Measurements from ENCODE around the gene ESPN. TPM values are rescaled to one million over a fixed set of nuclear protein-coding genes. Genes with fewer than 3 reads are reported as not detected.
"Not testable (repeated sequence)": the region's sequence is repeated elsewhere in the genome, so short reads cannot be mapped to it uniquely, and the experiment has no call there.

ESPN gene
- total and polyA plus RNA-seq, 10 donors = 0.26 to 6.0 (median 0.54) TPM; not detected in 1

DNA sequence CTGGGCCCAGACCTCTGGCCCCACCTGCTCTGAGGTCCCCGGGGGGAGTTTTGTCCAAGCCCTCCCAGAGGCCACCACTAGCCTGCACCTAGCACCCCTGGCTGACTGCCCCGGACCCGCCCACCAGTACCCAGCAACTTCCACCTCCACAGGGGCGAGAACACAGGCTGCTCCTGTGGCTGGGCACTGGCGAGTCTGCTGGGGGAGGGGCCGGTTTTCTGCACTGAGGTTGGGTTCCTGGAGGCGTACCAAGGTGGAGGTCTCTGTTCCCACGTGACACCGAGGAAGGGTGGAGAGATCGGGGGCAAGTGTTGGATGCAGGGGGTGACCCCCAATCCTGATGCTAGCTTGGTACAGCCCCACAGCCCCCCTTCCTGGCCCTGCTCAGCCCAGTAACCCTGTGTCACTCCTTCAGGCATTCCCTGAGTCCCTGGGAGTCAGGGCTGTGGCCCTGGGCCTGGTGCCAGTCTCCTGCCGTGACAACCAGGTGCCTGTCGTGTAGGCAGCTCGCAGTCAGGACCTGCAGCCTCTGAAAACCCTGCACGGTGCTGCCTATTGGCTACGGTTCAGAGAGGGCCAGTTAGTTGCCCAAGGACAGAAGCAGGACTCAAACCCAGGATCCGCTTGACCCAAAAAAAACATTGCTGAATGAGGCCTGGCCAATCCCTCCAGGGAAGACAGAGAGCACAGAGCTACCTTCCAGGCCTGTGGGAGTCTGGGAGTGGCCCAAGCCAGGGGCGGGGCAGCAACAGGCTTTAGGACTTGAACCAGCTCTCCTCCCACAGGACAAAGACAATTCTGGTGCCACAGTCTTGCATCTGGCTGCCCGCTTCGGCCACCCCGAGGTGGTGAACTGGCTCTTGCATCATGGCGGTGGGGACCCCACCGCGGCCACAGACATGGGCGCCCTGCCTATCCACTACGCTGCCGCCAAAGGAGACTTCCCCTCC is 3.1 kb downstream of the ESPN start:
- H3K4me1 ChIP-seq = peaks cover 11 to 30% (median 26%) of the 10 kb centered on the region in 6 donors
- peaks cover 4 to 84% (median 42%) of the 10 kb centered on the region in 7 donors for H3K27me3 ChIP-seq (replicated peaks in 1 of 7)
- no peaks in the 10 kb centered on the region for H3K9me3 ChIP-seq
- intact Hi-C loops (cut with DNase I; ENCODE audit: low total_unique reads) = no loop called here
- no peak for DNase-seq
- no peaks in the 10 kb centered on the region for H3K36me3 ChIP-seq
- WGBS, 5 donors = 80 to 89% (median 83%) methylated on average over 17 to 26 of the region's 26 CpGs
- TF ChIP-seq, protein P1, sequence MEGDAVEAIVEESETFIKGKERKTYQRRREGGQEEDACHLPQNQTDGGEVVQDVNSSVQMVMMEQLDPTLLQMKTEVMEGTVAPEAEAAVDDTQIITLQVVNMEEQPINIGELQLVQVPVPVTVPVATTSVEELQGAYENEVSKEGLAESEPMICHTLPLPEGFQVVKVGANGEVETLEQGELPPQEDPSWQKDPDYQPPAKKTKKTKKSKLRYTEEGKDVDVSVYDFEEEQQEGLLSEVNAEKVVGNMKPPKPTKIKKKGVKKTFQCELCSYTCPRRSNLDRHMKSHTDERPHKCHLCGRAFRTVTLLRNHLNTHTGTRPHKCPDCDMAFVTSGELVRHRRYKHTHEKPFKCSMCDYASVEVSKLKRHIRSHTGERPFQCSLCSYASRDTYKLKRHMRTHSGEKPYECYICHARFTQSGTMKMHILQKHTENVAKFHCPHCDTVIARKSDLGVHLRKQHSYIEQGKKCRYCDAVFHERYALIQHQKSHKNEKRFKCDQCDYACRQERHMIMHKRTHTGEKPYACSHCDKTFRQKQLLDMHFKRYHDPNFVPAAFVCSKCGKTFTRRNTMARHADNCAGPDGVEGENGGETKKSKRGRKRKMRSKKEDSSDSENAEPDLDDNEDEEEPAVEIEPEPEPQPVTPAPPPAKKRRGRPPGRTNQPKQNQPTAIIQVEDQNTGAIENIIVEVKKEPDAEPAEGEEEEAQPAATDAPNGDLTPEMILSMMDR (IDR thresholded peaks at IDR 0.05 in 8 of 11, conservative IDR thresholded peaks at IDR 0.05 in 3 of 11) = no peak
- TF ChIP-seq POLR2A (IDR thresholded peaks at IDR 0.05) (no peak), POLR2AphosphoS5 (IDR thresholded peaks at IDR 0.05) (no peak)
- no peak overlapping the region for H3K27ac ChIP-seq
- H3K4me3 ChIP-seq = no peak overlapping the region

DNA sequence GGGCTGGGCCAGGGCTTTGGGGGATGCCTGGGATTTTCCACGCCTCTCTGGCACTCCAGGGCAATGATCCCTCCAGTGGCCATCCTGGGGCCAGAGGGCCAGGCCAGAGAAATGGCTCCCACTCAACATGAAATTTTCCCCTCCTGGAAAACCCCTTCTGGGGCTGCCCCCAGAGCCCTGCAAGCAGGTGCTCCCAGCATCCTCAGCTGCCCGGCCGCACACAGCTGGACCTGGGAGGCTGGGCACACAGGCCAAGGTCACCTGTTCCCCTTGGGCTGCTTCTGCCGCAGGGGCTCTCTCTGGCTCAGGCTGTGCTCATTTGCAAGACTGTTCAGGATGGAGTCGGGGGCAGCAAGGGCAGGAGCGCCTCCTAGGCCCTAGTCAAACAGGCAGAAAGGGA is 3.9 kb downstream of the ESPN start:
- Histone ChIP-seq H3K4me1 (peaks cover 10 to 22% (median 20%) of the 10 kb centered on the region in 6 donors), H3K27me3 (replicated peaks in 1 of 7) (peaks cover 4 to 77% (median 38%) of the 10 kb centered on the region in 7 donors)
- DNase-seq; H3K27ac ChIP-seq; intact Hi-C loops (cut with DNase I; ENCODE audit: low total_unique reads); H3K4me3 ChIP-seq; H3K9me3 ChIP-seq; H3K36me3 ChIP-seq: not testable (repeated sequence)
- 51 to 79% (median 70%) methylated on average over 4 to 6 of the region's 6 CpGs for WGBS, 5 donors

DNA sequence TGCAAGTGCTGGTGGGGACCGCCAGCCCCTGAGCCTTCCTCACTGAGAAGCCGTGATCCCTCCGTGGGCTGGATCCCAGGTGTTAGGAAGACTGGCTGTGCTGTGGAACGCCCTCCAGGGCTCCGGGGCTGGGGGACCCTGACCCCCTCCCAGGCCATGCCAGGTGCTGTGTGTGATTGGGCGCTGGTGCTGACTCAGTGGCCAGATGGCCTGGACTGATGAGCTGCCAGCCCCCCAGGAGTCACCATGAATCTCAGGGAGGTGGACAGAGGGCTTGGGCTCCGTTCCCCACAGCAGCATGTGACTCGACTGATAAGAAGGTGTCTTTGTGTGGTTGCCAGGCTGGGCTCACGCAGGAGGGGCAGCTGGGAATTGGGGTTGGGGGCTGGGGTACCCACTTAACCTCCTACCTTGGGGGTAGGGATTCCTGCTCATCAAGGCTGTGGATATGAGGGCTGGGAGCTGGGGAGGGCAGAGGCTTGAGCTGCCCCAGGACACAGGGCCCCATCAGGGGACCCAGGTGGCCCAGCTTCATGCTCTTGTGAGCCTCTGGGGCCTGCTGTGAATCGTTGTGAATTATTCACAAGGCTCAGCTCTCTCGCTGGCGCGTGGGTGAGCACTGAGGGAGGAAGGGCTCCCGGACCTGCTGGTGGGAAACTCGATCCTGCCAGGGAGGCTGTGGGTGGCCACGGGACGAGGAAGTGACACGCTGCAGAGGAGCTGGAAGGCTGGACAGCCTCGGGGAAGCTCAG is 5.3 kb downstream of the ESPN start:
- H3K4me1 ChIP-seq; DNase-seq; intact Hi-C loops (cut with DNase I; ENCODE audit: low total_unique reads): not testable (repeated sequence)

DNA sequence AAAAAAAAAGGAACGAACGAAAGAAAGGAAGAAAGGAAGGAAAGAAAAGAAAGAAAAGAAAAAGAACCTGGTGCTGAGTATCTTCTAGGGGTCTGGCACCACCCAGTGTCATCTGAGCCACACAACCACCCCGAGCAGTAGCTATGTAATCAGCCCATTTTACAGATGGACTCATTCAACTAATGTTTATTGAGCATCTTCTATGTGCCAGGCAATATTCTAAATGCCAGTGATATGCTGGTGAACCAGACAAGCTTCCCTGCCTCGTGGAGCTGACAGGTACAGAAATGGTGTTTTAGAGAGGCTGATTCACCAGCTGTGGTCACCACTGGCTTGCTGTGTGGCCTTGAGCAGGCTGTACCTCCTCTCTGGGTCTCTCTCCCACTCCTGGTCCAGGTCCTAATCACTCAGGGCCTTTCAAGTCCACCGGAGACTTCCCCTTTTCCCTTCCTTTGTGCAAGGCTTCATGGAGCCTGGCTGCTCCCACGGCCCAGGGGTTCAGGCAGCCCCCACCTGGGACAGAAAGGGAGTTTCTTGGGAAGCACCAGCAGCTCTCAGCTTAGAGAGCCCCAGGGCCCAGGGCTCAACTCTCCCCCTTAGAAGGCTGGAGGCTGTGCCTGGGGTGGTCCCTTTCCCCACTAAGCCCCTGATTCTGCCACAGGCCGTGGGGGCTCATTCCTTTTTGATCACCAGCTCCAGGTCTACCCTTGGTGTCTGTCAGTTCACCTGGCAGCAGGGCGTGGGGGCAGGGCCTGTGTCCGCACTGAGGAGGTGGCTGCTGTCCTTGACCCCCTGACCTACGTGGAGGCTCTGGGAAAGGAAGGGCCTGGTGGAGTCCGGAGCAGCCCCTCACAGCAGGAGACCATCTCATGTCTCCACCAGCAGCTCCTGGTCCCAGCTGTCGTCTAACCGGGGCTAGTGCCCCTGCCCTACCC is 7.3 kb downstream of the ESPN start:
- H3K4me3 ChIP-seq; H3K9me3 ChIP-seq; H3K4me1 ChIP-seq; H3K36me3 ChIP-seq; H3K27ac ChIP-seq; DNase-seq; intact Hi-C loops (cut with DNase I; ENCODE audit: low total_unique reads): not testable (repeated sequence)
- WGBS, 5 donors = 60 to 74% (median 63%) methylated on average over 9 to 13 of the region's 13 CpGs
- H3K27me3 ChIP-seq (replicated peaks in 1 of 7) = peaks cover 0 to 51% (median 6%) of the 10 kb centered on the region in 7 donors

More for the DNA sequence above, 5.3 kb downstream of the ESPN start:
- not testable (repeated sequence) for H3K4me3 ChIP-seq, H3K27ac ChIP-seq, H3K9me3 ChIP-seq, H3K36me3 ChIP-seq
- H3K27me3 ChIP-seq (replicated peaks in 1 of 7) = peaks cover 4 to 63% (median 24%) of the 10 kb centered on the region in 7 donors
- 8 to 45% (median 36%) methylated on average over 2 to 19 of the region's 19 CpGs for WGBS, 5 donors

DNA sequence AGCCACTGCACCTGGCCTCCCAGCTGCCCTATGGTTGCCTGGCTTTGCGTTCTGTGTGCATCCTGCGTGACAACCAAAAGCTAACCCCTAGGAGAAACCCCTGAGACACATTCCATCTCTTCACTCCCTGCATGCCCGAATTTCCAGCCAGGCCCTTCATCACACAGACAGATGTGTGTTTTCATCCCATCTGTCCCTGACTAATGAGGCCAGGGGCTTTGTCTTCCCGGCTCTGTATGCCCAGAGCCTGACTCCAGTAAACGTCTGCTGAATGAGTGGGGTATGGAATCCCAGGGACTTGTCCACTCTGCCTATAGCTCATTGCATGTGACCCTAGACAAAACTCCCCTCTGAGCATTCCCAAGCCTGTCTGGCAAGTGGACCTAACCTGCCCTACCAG is 9.6 kb downstream of the ESPN start:
- no peak overlapping the region for H3K27ac ChIP-seq
- WGBS, 5 donors = 73 to 87% (median 75%) methylated on average over 5 of the region's 5 CpGs
- no peak for TF ChIP-seq POLR2AphosphoS5 (IDR thresholded peaks at IDR 0.05)
- TF ChIP-seq, protein P1 (IDR thresholded peaks at IDR 0.05 in 8 of 11, conservative IDR thresholded peaks at IDR 0.05 in 3 of 11) = no peak
- TF ChIP-seq POLR2A (IDR thresholded peaks at IDR 0.05) = no peak
- peaks cover 0 to 51% (median 13%) of the 10 kb centered on the region in 7 donors for H3K27me3 ChIP-seq (replicated peaks in 1 of 7)
- H3K36me3 ChIP-seq = no peaks in the 10 kb centered on the region
- no peaks in the 10 kb centered on the region for H3K9me3 ChIP-seq
- DNase-seq = no peak
- H3K4me1 ChIP-seq = no peaks in the 10 kb centered on the region
- intact Hi-C loops (cut with DNase I; ENCODE audit: low total_unique reads) = no loop called here
- H3K4me3 ChIP-seq = no peak overlapping the region

Data from spleen (tissue), 11 donors.